ENCODE measurements around the gene C1orf185.
A peak's percentile ranks its signal among the peaks of the same experiment; 100 is the strongest.

Gene C1orf185

DNA sequence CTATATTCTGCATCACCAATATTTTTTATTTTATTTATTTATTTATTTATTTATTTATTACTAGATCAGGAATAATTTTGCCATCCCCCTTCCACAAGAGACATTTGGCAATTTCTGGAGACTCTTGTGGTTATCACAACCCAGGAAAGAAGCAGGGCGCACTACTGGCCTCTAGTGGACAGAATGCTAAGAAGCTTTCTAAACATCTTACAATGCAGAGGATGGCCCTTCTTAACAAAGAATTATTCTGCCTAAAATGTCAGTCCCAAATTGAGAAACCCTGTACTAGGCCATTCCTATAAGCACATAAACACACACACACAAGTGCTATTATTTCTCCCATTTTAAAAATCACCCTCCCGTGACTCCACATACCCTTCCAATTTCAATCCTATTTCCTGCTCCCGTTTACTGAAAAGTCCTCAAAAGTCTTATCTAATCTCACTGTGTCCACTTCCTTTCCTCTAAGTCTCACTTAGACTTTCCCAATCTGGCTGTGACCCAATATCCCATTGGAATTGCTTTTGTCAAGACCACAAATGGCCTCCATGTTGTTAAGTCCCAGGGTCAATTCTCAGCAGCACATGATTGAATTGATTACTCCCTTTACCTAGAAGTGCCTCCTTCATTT is 90.3 kb downstream of the C1orf185 start:
- DNase-seq (ENCODE audit: extremely low read depth, low read depth) = peak; percentile 64
- TF ChIP-seq, protein P1, sequence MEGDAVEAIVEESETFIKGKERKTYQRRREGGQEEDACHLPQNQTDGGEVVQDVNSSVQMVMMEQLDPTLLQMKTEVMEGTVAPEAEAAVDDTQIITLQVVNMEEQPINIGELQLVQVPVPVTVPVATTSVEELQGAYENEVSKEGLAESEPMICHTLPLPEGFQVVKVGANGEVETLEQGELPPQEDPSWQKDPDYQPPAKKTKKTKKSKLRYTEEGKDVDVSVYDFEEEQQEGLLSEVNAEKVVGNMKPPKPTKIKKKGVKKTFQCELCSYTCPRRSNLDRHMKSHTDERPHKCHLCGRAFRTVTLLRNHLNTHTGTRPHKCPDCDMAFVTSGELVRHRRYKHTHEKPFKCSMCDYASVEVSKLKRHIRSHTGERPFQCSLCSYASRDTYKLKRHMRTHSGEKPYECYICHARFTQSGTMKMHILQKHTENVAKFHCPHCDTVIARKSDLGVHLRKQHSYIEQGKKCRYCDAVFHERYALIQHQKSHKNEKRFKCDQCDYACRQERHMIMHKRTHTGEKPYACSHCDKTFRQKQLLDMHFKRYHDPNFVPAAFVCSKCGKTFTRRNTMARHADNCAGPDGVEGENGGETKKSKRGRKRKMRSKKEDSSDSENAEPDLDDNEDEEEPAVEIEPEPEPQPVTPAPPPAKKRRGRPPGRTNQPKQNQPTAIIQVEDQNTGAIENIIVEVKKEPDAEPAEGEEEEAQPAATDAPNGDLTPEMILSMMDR (IDR thresholded peaks at IDR 0.05; ENCODE audit: low read depth, low read length, missing control alignments) = peak; percentile 84
- H3K4me3 ChIP-seq (replicated peaks; ENCODE audit: low read depth, low read length) = no peak overlapping the region

- TF ChIP-seq, protein P1 (IDR thresholded peaks at IDR 0.05; ENCODE audit: low read depth, low read length, missing control alignments) = no peak
- no peak for DNase-seq (ENCODE audit: extremely low read depth, low read depth)
- H3K4me3 ChIP-seq (replicated peaks; ENCODE audit: low read depth, low read length) = no peak overlapping the region
Measured at GRCh38 chr1:51193564-51193963, 91.5 kb downstream of the C1orf185 start.
